OCI-LY7 (cell line): Measurements from ENCODE around the gene UGP2. TPM values are rescaled to one million over a fixed set of nuclear protein-coding genes. Genes with fewer than 3 reads are reported as not detected.

Experiments used
- BruUV-seq: library from RNA; stranded (reverse); fragments of 400-500 nt; replicated peaks from 2 replicates; lab custom pipeline; 2021; lab: Mats Ljungman, UMichigan
- CTCF ChIA-PET: fragments of 300-600 bp; sonication (Branson Sonifier 250); formaldehyde crosslinking; loops from one replicate; lab custom pipeline; 2022; ENCODE audit warnings: antibody characterized with exemption; ENCODE audit not compliant: unreplicated experiment; lab: Charles Lee
- POLR2A ChIA-PET: fragments of 300-600 bp; sonication (Branson Sonifier 250); formaldehyde crosslinking; loops from one replicate; lab custom pipeline; 2022; ENCODE audit warnings: antibody characterized with exemption; lab: Charles Lee
- DNase-seq: peaks from one replicate; pipeline ENCODE4 v3.0.0-alpha.2; 2015; ENCODE audit warnings: low spot score
- H2AFZ ChIP-seq: fragments of 200-600 bp; sonication (generic), shearing (Covaris generic); 2 replicates; pipeline ENCODE4 v1.6.1; 2014; ENCODE audit warnings: mild to moderate bottlenecking, antibody characterized with exemption, low read length, moderate library complexity
- H3K27ac ChIP-seq: fragments of 200-600 bp; sonication (generic); 2 replicates; pipeline ENCODE4 v1.5.1; 2014; ENCODE audit warnings: mixed run types, low read depth, mild to moderate bottlenecking, moderate library complexity, low read length, inconsistent platforms; ENCODE audit not compliant: poor library complexity, severe bottlenecking
- H3K36me3 ChIP-seq: fragments of 200-600 bp; sonication (generic); 2 replicates; pipeline ENCODE4 v1.6.1; 2014; ENCODE audit warnings: mild to moderate bottlenecking, antibody characterized with exemption, low read length, moderate library complexity, mixed read lengths; ENCODE audit not compliant: insufficient read depth
- H3K4me1 ChIP-seq: fragments of 200-600 bp; sonication (generic); 2 replicates; pipeline ENCODE4 v1.5.1; 2014; ENCODE audit warnings: mild to moderate bottlenecking, low read length; ENCODE audit not compliant: insufficient read depth, poor library complexity, severe bottlenecking
- H3K4me2 ChIP-seq: fragments of 200-600 bp; sonication (generic); 2 replicates; pipeline ENCODE4 v1.6.1; 2014; ENCODE audit warnings: mild to moderate bottlenecking, low read length
- H3K4me3 ChIP-seq: fragments of 200-600 bp; sonication (generic); 2 replicates; pipeline ENCODE4 v1.5.1; 2014; ENCODE audit warnings: mild to moderate bottlenecking, low read depth, low read length; ENCODE audit not compliant: poor library complexity, severe bottlenecking
- H3K79me2 ChIP-seq: fragments of 200-600 bp; sonication (generic); 2 replicates; pipeline ENCODE4 v1.6.1; 2016; ENCODE audit warnings: low read depth, mild to moderate bottlenecking, low read length, moderate library complexity, mixed read lengths; ENCODE audit not compliant: insufficient read depth
- H3K9me2 ChIP-seq: fragments of 200-600 bp; sonication (generic); 2 replicates; pipeline ENCODE4 v1.6.1; 2016; ENCODE audit warnings: mild to moderate bottlenecking, low read length, mixed read lengths; ENCODE audit not compliant: insufficient read depth
- H3K9me3 ChIP-seq: fragments of 200-600 bp; sonication (generic); 2 replicates; pipeline ENCODE4 v1.6.1; 2014; ENCODE audit warnings: mild to moderate bottlenecking, mixed run types, low read length, mixed read lengths
- H4K20me1 ChIP-seq: fragments of 200-600 bp; sonication (generic); 2 replicates; pipeline ENCODE4 v1.6.1; 2014; ENCODE audit warnings: mild to moderate bottlenecking, antibody characterized with exemption, low read length, moderate library complexity, mixed read lengths; ENCODE audit not compliant: insufficient read depth
- EZH2phosphoT487 ChIP-seq: fragments of 200-600 bp; sonication (generic); IDR thresholded peaks from 2 replicates; pipeline ENCODE4 v1.6.1; 2018; ENCODE audit warnings: low read depth, borderline replicate concordance, mild to moderate bottlenecking, mixed run types, antibody characterized with exemption, low read length, moderate library complexity, mixed read lengths
- intact Hi-C: fragments of 100-400 bp; cut with micrococcal nuclease; formaldehyde crosslinking; loops from one replicate; pipeline ENCODE4 v1.10.0; 2022; ENCODE audit not compliant: unreplicated experiment
- total RNA-seq, 2 experiments: library from RNA; depleted of rRNA in 1 of 2; stranded (reverse); fragments of >200 nt in 1 of 2; shearing (Covaris generic) in 1 of 2; gene quantifications; 2 replicates each; pipeline ENCODE4 v1.2.3, GENCODE V29; 2014 to 2022
- TF ChIP-seq, protein P1 (sequence below): fragments of 200-600 bp; sonication (generic); conservative IDR thresholded peaks from 2 replicates; pipeline ENCODE4 v1.5.1; 2014; ENCODE audit warnings: mild to moderate bottlenecking, antibody characterized with exemption, low read length, moderate library complexity, mixed read lengths

Gene UGP2
- total RNA-seq, 2 experiments from 2014 or later: 53.7 to 71.4 TPM

DNA sequence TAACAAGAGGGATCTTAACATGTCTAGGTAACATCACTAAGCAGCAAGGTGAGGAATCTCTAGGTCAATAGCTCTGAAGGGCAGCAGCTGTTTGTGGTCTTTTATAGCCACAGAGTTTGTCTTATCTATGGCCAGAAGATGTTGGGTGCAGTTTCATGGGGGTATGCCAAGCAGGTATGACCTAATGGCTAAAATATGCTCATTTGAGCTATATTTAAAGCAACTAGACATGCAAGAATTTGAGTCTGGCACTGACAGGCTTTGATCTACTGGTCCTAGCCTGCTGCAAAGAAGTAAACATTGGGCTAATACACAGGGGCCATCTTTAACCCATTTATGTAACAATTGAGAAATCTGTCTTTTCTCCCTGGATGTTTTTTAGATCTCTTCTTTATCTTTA lies 13.9 kb upstream of the UGP2 start:
- no peak overlapping the region for H3K27ac ChIP-seq
- H3K4me1 ChIP-seq: peaks cover 28% of the 10 kb centered on the region
- H3K9me2 ChIP-seq: no peaks in the 10 kb centered on the region
- no peak overlapping the region for H3K4me2 ChIP-seq
- H3K36me3 ChIP-seq: no peaks in the 10 kb centered on the region
- intact Hi-C loops: no loop called here
- H4K20me1 ChIP-seq: no peaks in the 10 kb centered on the region
- BruUV-seq: no TSS peak
- ChIA-PET POLR2A (no interaction called here), CTCF (no interaction called here)
- DNase-seq: no peak
- no peak overlapping the region for H3K4me3 ChIP-seq
- H3K79me2 ChIP-seq: no peaks in the 10 kb centered on the region
- TF ChIP-seq, protein P1, sequence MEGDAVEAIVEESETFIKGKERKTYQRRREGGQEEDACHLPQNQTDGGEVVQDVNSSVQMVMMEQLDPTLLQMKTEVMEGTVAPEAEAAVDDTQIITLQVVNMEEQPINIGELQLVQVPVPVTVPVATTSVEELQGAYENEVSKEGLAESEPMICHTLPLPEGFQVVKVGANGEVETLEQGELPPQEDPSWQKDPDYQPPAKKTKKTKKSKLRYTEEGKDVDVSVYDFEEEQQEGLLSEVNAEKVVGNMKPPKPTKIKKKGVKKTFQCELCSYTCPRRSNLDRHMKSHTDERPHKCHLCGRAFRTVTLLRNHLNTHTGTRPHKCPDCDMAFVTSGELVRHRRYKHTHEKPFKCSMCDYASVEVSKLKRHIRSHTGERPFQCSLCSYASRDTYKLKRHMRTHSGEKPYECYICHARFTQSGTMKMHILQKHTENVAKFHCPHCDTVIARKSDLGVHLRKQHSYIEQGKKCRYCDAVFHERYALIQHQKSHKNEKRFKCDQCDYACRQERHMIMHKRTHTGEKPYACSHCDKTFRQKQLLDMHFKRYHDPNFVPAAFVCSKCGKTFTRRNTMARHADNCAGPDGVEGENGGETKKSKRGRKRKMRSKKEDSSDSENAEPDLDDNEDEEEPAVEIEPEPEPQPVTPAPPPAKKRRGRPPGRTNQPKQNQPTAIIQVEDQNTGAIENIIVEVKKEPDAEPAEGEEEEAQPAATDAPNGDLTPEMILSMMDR: no peak
- no peak for TF ChIP-seq EZH2phosphoT487
- no peaks in the 10 kb centered on the region for H3K9me3 ChIP-seq
- H2AFZ ChIP-seq: no peak overlapping the region

- Histone ChIP-seq H4K20me1 (no peaks in the 10 kb centered on the region), H3K4me1 (peaks cover 1% of the 10 kb centered on the region), H3K27ac (no peak overlapping the region), H3K9me3 (no peaks in the 10 kb centered on the region), H2AFZ (no peak overlapping the region), H3K4me3 (no peak overlapping the region), H3K9me2 (no peaks in the 10 kb centered on the region), H3K4me2 (no peak overlapping the region), H3K79me2 (no peaks in the 10 kb centered on the region), H3K36me3 (no peaks in the 10 kb centered on the region)
- no peak for TF ChIP-seq EZH2phosphoT487
- TF ChIP-seq, protein P1: no peak
- ChIA-PET POLR2A (no interaction called here), CTCF (no interaction called here)
- intact Hi-C loops: no loop called here
- DNase-seq: no peak
- no TSS peak for BruUV-seq
These were observed 10.5 kb upstream of the UGP2 start for GRCh38 chr2:63831176-63831575.

DNA sequence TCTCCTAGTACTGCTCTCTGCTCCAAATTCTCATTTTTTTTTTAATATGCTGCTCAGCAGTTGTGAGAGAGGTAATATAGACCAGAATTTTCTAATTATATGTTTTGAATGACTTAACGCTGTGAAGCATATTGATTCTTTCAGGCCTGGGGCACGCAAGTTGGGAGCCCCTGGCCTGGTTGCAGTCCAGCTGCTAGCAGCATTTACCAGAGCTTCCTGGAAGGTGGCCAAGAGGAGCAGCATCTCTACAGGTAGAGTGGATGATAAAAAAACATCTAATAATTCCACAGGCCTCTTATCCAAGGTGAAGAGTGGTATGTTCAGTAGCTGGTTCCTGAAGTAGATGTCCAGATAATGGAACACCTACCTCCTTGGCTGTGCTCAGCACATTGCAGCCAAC lies 7.3 kb upstream of the UGP2 start:
- intact Hi-C loops: no loop called here
- ChIA-PET CTCF (no interaction called here), POLR2A (interaction anchor here (0.6 to 3.4 kb wide), 3 partner anchors 12 to 449 kb away, joined by 3 to 12 read pairs (median 4); no protein-coding TSS in a partner anchor)
- Histone ChIP-seq H2AFZ (no peak overlapping the region), H3K4me2 (no peak overlapping the region), H3K9me3 (no peaks in the 10 kb centered on the region), H3K79me2 (no peaks in the 10 kb centered on the region; the same call in 1 of the 2 replicates), H3K4me3 (no peak overlapping the region), H3K27ac (no peak overlapping the region), H4K20me1 (no peaks in the 10 kb centered on the region), H3K36me3 (no peaks in the 10 kb centered on the region), H3K4me1 (peaks cover 26% of the 10 kb centered on the region), H3K9me2 (no peaks in the 10 kb centered on the region)
- no peak for TF ChIP-seq EZH2phosphoT487
- TF ChIP-seq, protein P1: no peak
- no peak for DNase-seq
- no TSS peak for BruUV-seq
